ENCODE measurements around the gene LRRC37B.
"Not testable (repeated sequence)": the region's sequence is repeated elsewhere in the genome, so short reads cannot be mapped to it uniquely, and the experiment has no call there.

GRCh38 chr17:31991821-31992220 is 15.4 kb upstream of the LRRC37B start:
- not testable (repeated sequence) for TF ChIP-seq CTCF (IDR thresholded peaks at IDR 0.05 in 2 of 3, conservative IDR thresholded peaks at IDR 0.05 in 1 of 3; ENCODE audit: borderline replicate concordance in 1 of 3, insufficient read depth in 1 of 3, low read depth in 2 of 3, low read length in 2 of 3); POLR2A (IDR thresholded peaks at IDR 0.05; ENCODE audit: borderline replicate concordance, extremely low read depth, insufficient read depth, insufficient read length); YY1 (IDR thresholded peaks at IDR 0.05; ENCODE audit: extremely low read depth, insufficient replicate concordance, low read depth, low read length); RAD21 (IDR thresholded peaks at IDR 0.05; ENCODE audit: low read depth); POLR2AphosphoS5 (IDR thresholded peaks at IDR 0.05; ENCODE audit: low read depth, low read length); EZH2phosphoT487 (IDR thresholded peaks at IDR 0.05; ENCODE audit: borderline replicate concordance); ZNF274 (IDR thresholded peaks at IDR 0.05; ENCODE audit: low read depth, low read length); SIN3A (IDR thresholded peaks at IDR 0.05; ENCODE audit: low read depth); ELF1 (IDR thresholded peaks at IDR 0.05; ENCODE audit: borderline replicate concordance, low read depth); TCF7L2 (IDR thresholded peaks at IDR 0.05; ENCODE audit: borderline replicate concordance, extremely low read depth, insufficient read depth, insufficient read length); MAX (IDR thresholded peaks at IDR 0.05)
- TF ChIP-seq, protein P1, sequence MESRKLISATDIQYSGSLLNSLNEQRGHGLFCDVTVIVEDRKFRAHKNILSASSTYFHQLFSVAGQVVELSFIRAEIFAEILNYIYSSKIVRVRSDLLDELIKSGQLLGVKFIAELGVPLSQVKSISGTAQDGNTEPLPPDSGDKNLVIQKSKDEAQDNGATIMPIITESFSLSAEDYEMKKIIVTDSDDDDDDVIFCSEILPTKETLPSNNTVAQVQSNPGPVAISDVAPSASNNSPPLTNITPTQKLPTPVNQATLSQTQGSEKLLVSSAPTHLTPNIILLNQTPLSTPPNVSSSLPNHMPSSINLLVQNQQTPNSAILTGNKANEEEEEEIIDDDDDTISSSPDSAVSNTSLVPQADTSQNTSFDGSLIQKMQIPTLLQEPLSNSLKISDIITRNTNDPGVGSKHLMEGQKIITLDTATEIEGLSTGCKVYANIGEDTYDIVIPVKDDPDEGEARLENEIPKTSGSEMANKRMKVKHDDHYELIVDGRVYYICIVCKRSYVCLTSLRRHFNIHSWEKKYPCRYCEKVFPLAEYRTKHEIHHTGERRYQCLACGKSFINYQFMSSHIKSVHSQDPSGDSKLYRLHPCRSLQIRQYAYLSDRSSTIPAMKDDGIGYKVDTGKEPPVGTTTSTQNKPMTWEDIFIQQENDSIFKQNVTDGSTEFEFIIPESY (IDR thresholded peaks at IDR 0.05; ENCODE audit: extremely low read depth, insufficient replicate concordance, low read length), result not testable (repeated sequence)

Measured in HCT116 (cell line).